A673 (cell line): ENCODE measurements around the gene C10orf53. TPM values are rescaled to one million over a fixed set of nuclear protein-coding genes. Genes with fewer than 3 reads are reported as not detected.

Source experiments
- BruUV-seq: library from RNA; stranded (reverse); fragments of 400-500 nt; replicated peaks from 2 replicates; lab custom pipeline; 2021; lab: Mats Ljungman, UMichigan
- CTCF ChIA-PET: fragments of 300-600 bp; sonication (Branson Sonifier 250); formaldehyde crosslinking; loops from one replicate; lab custom pipeline; 2022; ENCODE audit warnings: antibody characterized with exemption; lab: Charles Lee
- POLR2A ChIA-PET: fragments of 300-600 bp; sonication (Branson Sonifier 250); formaldehyde crosslinking; loops from one replicate; lab custom pipeline; 2022; ENCODE audit warnings: antibody characterized with exemption; ENCODE audit not compliant: low non-redundant PET; lab: Charles Lee
- DNase-seq: peaks from one replicate; pipeline ENCODE4 v3.0.0-alpha.2; 2015; ENCODE audit warnings: low spot score
- H3K27ac ChIP-seq: fragments of 200-600 bp; sonication (generic); 2 replicates; pipeline ENCODE4 v1.5.1; 2016; ENCODE audit warnings: mixed run types, low read depth, mild to moderate bottlenecking, mixed read lengths, antibody characterized with exemption, low read length; ENCODE audit not compliant: poor library complexity, severe bottlenecking
- H3K27me3 ChIP-seq: fragments of 200-600 bp; sonication (generic); replicated peaks from 2 replicates; pipeline ENCODE4 v1.6.1; 2017; ENCODE audit warnings: mixed run types, low read depth, mild to moderate bottlenecking, mixed read lengths, antibody characterized with exemption, low read length; ENCODE audit not compliant: insufficient read depth, poor library complexity
- H3K36me3 ChIP-seq: fragments of 200-600 bp; sonication (generic); 2 replicates; pipeline ENCODE4 v1.6.1; 2016; ENCODE audit warnings: mixed run types, mild to moderate bottlenecking, mixed read lengths, antibody characterized with exemption, low read length; ENCODE audit not compliant: insufficient read depth, poor library complexity, severe bottlenecking
- H3K4me1 ChIP-seq: fragments of 200-600 bp; sonication (generic); 2 replicates; pipeline ENCODE4 v1.6.1; 2017; ENCODE audit warnings: mixed run types, mild to moderate bottlenecking, mixed read lengths, antibody characterized with exemption, low read length; ENCODE audit not compliant: insufficient read depth, poor library complexity, severe bottlenecking
- H3K4me3 ChIP-seq: fragments of 200-600 bp; sonication (generic); 2 replicates; pipeline ENCODE4 v1.5.1; 2016; ENCODE audit warnings: low read depth, mixed run types, mild to moderate bottlenecking, mixed read lengths, low read length; ENCODE audit not compliant: poor library complexity, severe bottlenecking
- H3K9me3 ChIP-seq: fragments of 200-600 bp; sonication (generic); 2 replicates; pipeline ENCODE4 v1.6.1; 2016; ENCODE audit warnings: mixed run types, low read depth, mild to moderate bottlenecking, mixed read lengths, antibody characterized with exemption, low read length; ENCODE audit not compliant: poor library complexity, severe bottlenecking
- EZH2 ChIP-seq: fragments of 200-600 bp; sonication (generic); IDR thresholded peaks from 2 replicates; pipeline ENCODE4 v1.6.1; 2017; ENCODE audit warnings: borderline replicate concordance, low read depth, mild to moderate bottlenecking, mixed read lengths, antibody characterized with exemption, low read length; ENCODE audit not compliant: poor library complexity, severe bottlenecking
- intact Hi-C: fragments of 100-400 bp; cut with micrococcal nuclease; formaldehyde crosslinking; loops from one replicate; pipeline ENCODE4 v1.10.0; 2022; ENCODE audit not compliant: unreplicated experiment
- total RNA-seq: library from RNA; stranded (reverse); gene quantifications from 2 replicates; pipeline ENCODE4 v1.2.3, GENCODE V29; 2021
- TF ChIP-seq, protein P1 (sequence below): fragments of 300-800, 200-600 bp; sonication (generic); conservative IDR thresholded peaks from 2 replicates; pipeline ENCODE4 v1.5.1; 2017; ENCODE audit warnings: low read depth, mild to moderate bottlenecking, antibody characterized with exemption, low read length, moderate library complexity, mixed read lengths

The C10orf53 gene
- total RNA-seq, 1 experiment from 2014 or later, result not detected

DNA sequence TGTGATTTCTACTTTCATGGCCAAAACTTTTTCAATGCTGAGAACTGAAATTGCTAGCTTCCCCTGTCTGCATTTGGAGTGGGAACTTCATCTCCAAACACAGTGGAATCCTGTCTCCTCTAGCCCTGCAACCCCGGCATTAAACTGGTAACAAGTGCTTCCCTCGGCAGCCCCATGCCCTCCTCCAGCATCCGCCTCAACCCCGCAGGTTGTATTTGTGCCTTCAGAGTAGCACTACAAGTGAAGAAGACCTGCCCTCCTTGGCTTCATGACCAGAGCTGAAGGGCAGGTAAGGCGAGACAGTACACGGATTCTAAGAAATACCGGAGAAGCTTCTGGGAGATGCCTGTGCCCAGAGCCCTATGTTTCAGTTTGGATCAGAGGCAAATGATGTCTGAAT is 16.9 kb downstream of the C10orf53 start:
- intact Hi-C loops, result no loop called here
- Histone ChIP-seq H3K4me3 (no peak overlapping the region), H3K27ac (no peak overlapping the region), H3K36me3 (no peaks in the 10 kb centered on the region), H3K27me3 (peaks cover 4% of the 10 kb centered on the region), H3K4me1 (no peaks in the 10 kb centered on the region), H3K9me3 (no peaks in the 10 kb centered on the region)
- TF ChIP-seq, protein P1, sequence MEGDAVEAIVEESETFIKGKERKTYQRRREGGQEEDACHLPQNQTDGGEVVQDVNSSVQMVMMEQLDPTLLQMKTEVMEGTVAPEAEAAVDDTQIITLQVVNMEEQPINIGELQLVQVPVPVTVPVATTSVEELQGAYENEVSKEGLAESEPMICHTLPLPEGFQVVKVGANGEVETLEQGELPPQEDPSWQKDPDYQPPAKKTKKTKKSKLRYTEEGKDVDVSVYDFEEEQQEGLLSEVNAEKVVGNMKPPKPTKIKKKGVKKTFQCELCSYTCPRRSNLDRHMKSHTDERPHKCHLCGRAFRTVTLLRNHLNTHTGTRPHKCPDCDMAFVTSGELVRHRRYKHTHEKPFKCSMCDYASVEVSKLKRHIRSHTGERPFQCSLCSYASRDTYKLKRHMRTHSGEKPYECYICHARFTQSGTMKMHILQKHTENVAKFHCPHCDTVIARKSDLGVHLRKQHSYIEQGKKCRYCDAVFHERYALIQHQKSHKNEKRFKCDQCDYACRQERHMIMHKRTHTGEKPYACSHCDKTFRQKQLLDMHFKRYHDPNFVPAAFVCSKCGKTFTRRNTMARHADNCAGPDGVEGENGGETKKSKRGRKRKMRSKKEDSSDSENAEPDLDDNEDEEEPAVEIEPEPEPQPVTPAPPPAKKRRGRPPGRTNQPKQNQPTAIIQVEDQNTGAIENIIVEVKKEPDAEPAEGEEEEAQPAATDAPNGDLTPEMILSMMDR, result no peak
- no peak for DNase-seq
- ChIA-PET CTCF (no interaction called here), POLR2A (no interaction called here)
- BruUV-seq, result no TSS peak

DNA sequence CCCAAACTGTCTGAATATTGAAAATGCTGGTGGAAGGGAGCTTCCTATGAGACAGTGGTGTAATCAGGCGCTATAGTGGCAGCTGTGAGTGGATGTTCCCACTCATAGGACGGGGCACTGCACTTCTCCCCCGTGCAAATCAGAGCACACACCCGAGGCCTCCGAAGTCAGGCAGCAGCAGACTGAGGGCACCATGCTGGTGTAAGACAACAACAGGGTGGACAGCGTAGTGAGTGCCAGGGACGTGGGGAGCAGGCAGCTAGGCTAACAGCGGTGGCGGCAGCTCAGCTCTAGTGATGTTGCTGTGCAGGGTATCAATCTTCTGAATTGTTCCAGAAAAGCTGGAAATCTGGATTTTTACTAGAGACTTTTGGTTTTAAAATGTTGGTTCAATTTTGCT is 19.2 kb downstream of the C10orf53 start:
- Histone ChIP-seq H3K4me3 (no peak overlapping the region), H3K36me3 (no peaks in the 10 kb centered on the region), H3K27me3 (peaks cover 4% of the 10 kb centered on the region), H3K4me1 (no peaks in the 10 kb centered on the region), H3K9me3 (no peaks in the 10 kb centered on the region), H3K27ac (no peak overlapping the region)
- ChIA-PET POLR2A (no interaction called here), CTCF (interaction anchor here (0.6 kb wide), 1 partner anchor 84 kb away, joined by 5 read pairs; no protein-coding TSS in a partner anchor)
- intact Hi-C loops, result no loop called here
- no TSS peak for BruUV-seq
- no peak for TF ChIP-seq EZH2
- TF ChIP-seq, protein P1, result no peak
- DNase-seq, result no peak

DNA sequence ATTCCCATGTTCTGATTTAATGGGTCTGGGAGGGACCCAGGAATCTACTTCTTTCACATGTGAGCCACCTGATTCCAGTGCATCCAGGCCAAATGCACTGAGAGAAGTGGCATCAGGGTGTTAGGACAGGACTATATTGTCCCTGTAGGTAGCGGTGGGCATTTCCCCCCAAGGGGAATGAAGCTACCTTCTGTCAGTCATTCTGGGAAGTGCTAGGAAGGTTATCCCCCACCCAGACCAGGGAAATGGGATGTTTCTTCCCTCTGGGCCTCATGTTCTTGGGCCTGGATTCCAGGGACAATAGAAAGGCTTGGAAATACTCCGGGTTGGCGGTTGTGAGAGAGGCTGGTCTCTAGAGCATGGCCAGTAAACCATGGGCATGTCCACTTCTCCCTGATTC is 20.8 kb downstream of the C10orf53 start:
- no TSS peak for BruUV-seq
- Histone ChIP-seq H3K27ac (no peak overlapping the region), H3K36me3 (no peaks in the 10 kb centered on the region), H3K9me3 (no peaks in the 10 kb centered on the region), H3K4me1 (no peaks in the 10 kb centered on the region), H3K4me3 (no peak overlapping the region), H3K27me3 (peaks cover 4% of the 10 kb centered on the region)
- no peak for TF ChIP-seq EZH2
- TF ChIP-seq, protein P1, result no peak
- CTCF ChIA-PET, result no interaction called here
- POLR2A ChIA-PET, result interaction anchor here (0.9 kb wide), 1 partner anchor 11 kb away, joined by 7 read pairs; no protein-coding TSS in a partner anchor
- intact Hi-C loops, result no loop called here
- DNase-seq, result no peak
